ENCODE measurements around the gene TARBP1. TPM values are rescaled to one million over a fixed set of nuclear protein-coding genes. Genes with fewer than 3 reads are reported as not detected.
A peak's percentile ranks its signal among the peaks of the same experiment; 100 is the strongest.

The TARBP1 gene
- total and polyA plus RNA-seq, 2 of the 4 experiments (the other 2 are of a cell fraction): 10.6 to 17.7 TPM

GRCh38 chr1:234507089-234507488 is 28.1 kb upstream of the TARBP1 start:
- H3K56ac ChIP-seq (ENCODE audit: extremely low read depth, insufficient read depth, low read length): no peak overlapping the region
- no peak overlapping the region for H3K14ac ChIP-seq (replicated peaks; ENCODE audit: low read depth, low read length)
- no peak for TF ChIP-seq CTCF (conservative IDR thresholded peaks at IDR 0.05; ENCODE audit: low read depth, low read length)
- no peak for TF ChIP-seq MXI1 (IDR thresholded peaks at IDR 0.05; ENCODE audit: borderline replicate concordance, low read depth, low read length)
- TF ChIP-seq SMC3 (IDR thresholded peaks at IDR 0.05; ENCODE audit: low read depth, low read length): no peak
- TF ChIP-seq USF2 (IDR thresholded peaks at IDR 0.05; ENCODE audit: low read depth, low read length): no peak
- no peak for TF ChIP-seq MAZ (IDR thresholded peaks at IDR 0.05; ENCODE audit: borderline replicate concordance, low read depth, low read length)
- no peak for TF ChIP-seq MAFK (IDR thresholded peaks at IDR 0.05; ENCODE audit: low read depth, low read length)
- no peak for TF ChIP-seq CHD1 (IDR thresholded peaks at IDR 0.05; ENCODE audit: low read depth, low read length)
- TF ChIP-seq RCOR1 (IDR thresholded peaks at IDR 0.05; ENCODE audit: insufficient replicate concordance, low read length): no peak
- TF ChIP-seq FOS (IDR thresholded peaks at IDR 0.05; ENCODE audit: low read depth, low read length): no peak
- no peak for TF ChIP-seq RFX5 (IDR thresholded peaks at IDR 0.05; ENCODE audit: low read depth, low read length)
- TF ChIP-seq NFE2L2 (IDR thresholded peaks at IDR 0.05; ENCODE audit: low read depth, low read length): no peak
- no TSS peak for BruUV-seq (replicated peaks)
- DNase-seq (no peak), ATAC-seq (ENCODE audit: low read depth) (no peak)
- no peak overlapping the region for H3K4me3 ChIP-seq (ENCODE audit: insufficient read depth, low read depth, low read length)
- H3K4ac ChIP-seq (ENCODE audit: low read depth, low read length): no peak overlapping the region
- H2AK9ac ChIP-seq (replicated peaks; ENCODE audit: low read depth, low read length, poor library complexity): no peak overlapping the region
- ChIA-PET CTCF (no interaction called here), POLR2A (ENCODE audit: unreplicated experiment) (no interaction called here)
- intact Hi-C loops (cut with micrococcal nuclease): no loop called here
- no peak overlapping the region for H4K8ac ChIP-seq (ENCODE audit: low read depth in 2 of 2, low read length in 2 of 2)
- no peak overlapping the region for H2AFZ ChIP-seq (replicated peaks; ENCODE audit: low read length, poor library complexity)
- no peak overlapping the region for H4K5ac ChIP-seq (ENCODE audit: low read depth, low read length)
- H4K20me1 ChIP-seq (ENCODE audit: insufficient read depth, low read length): no peaks in the 10 kb centered on the region
- H3K4me2 ChIP-seq (ENCODE audit: low read depth, low read length): no peak overlapping the region
- dilution Hi-C loops (cut with HindIII; ENCODE audit: low sequenced_read_pairs, unreplicated experiment): no loop called here
- H2BK15ac ChIP-seq (ENCODE audit: low read depth, low read length): 0 out of 3 replicates have a peak overlapping the region, but pooled peaks have one; percentile 21
- peak overlapping the region; percentile 25; the same call in 1 of the 2 replicates for H2AK5ac ChIP-seq (ENCODE audit: low read depth, low read length)
- no peak overlapping the region for H4K91ac ChIP-seq (ENCODE audit: insufficient read depth, low read depth, low read length)
- H3K23ac ChIP-seq (ENCODE audit: low read depth, low read length): no peak overlapping the region
- H3K9me3 ChIP-seq (ENCODE audit: control insufficient read depth, insufficient read depth, low read length): no peaks in the 10 kb centered on the region
- peaks cover 15% of the 10 kb centered on the region for H3K4me1 ChIP-seq (ENCODE audit: control insufficient read depth, insufficient read depth, low read length)
- H3K18ac ChIP-seq (ENCODE audit: low read depth, low read length): no peak overlapping the region
- no peak overlapping the region for H2BK120ac ChIP-seq (ENCODE audit: low read depth, low read length)
- H3K79me1 ChIP-seq (ENCODE audit: low read depth in 1 of 2, low read length in 2 of 2): no peaks in the 10 kb centered on the region
- H2BK20ac ChIP-seq (ENCODE audit: low read depth, low read length): no peak overlapping the region; the same call in 1 of the 2 replicates
- H2BK5ac ChIP-seq (ENCODE audit: low read depth, low read length, poor library complexity, severe bottlenecking): no peak overlapping the region
- in situ Hi-C loops (cut with MboI; ENCODE audit: low sequenced_read_pairs): no loop called here
- H3K27ac ChIP-seq (ENCODE audit: insufficient read depth, low read length): no peak overlapping the region
- WGBS, 2 experiments (ENCODE audit: extremely low coverage in 2 of 2, insufficient read length in 1 of 2): no CpG with 5 or more reads among the region's 2 CpGs
- no peaks in the 10 kb centered on the region for H3K27me3 ChIP-seq (ENCODE audit: control insufficient read depth, insufficient read depth, low read length)
- no peaks in the 10 kb centered on the region; the same call in 1 of the 2 replicates for H3K9me1 ChIP-seq (ENCODE audit: insufficient read depth, low read length)
- H3K36me3 ChIP-seq (ENCODE audit: control insufficient read depth, insufficient read depth, low read length): no peaks in the 10 kb centered on the region
- H3K9ac ChIP-seq (ENCODE audit: low read depth, low read length): no peak overlapping the region

All from IMR-90 (cell line).